ENCODE measurements around the gene MRPL27.

MRPL27 gene

GRCh38 chr17:50372222-50372757, 694 bp downstream of the MRPL27 start:
- peaks cover 50% of the 10 kb centered on the region for H3K36me3 Mint-ChIP-seq
- DNase-seq (ENCODE audit: low spot score in 2 of 2) = no peak
- H3K9me3 Mint-ChIP-seq = no peaks in the 10 kb centered on the region
- peak overlapping the region; percentile 97 for H3K4me3 Mint-ChIP-seq
- ATAC-seq = no peak
- peak overlapping the region; percentile 100 for H3K27ac Mint-ChIP-seq
- H3K4me1 Mint-ChIP-seq = peaks cover 28% of the 10 kb centered on the region

- H3K36me3 Mint-ChIP-seq = peaks cover 58% of the 10 kb centered on the region
- DNase-seq (ENCODE audit: low spot score in 2 of 2) (no peak), ATAC-seq (no peak)
- H3K9me3 Mint-ChIP-seq = no peaks in the 10 kb centered on the region
- peak overlapping the region; percentile 100 for H3K27ac Mint-ChIP-seq
- H3K4me3 Mint-ChIP-seq = peak overlapping the region; percentile 97
- peaks cover 28% of the 10 kb centered on the region for H3K4me1 Mint-ChIP-seq
These were observed 1.5 kb downstream of the MRPL27 start for GRCh38 chr17:50371526-50371925.

GRCh38 chr17:50370052-50370451, 2.9 kb downstream of the MRPL27 start:
- peaks cover 65% of the 10 kb centered on the region for H3K36me3 Mint-ChIP-seq
- ATAC-seq (no peak), DNase-seq (ENCODE audit: low spot score in 2 of 2) (no peak)
- peaks cover 35% of the 10 kb centered on the region for H3K4me1 Mint-ChIP-seq
- no peak overlapping the region for H3K4me3 Mint-ChIP-seq
- no peaks in the 10 kb centered on the region for H3K9me3 Mint-ChIP-seq
- no peak overlapping the region for H3K27ac Mint-ChIP-seq

- ATAC-seq (no peak), DNase-seq (ENCODE audit: low spot score in 2 of 2) (no peak)
- Mint-ChIP-seq H3K4me3 (no peak overlapping the region), H3K4me1 (peaks cover 21% of the 10 kb centered on the region), H3K36me3 (peaks cover 57% of the 10 kb centered on the region), H3K27ac (peak overlapping the region; percentile 59), H3K9me3 (no peaks in the 10 kb centered on the region)
These were observed 5.6 kb downstream of the MRPL27 start for GRCh38 chr17:50367401-50367800.

- Mint-ChIP-seq H3K36me3 (peaks cover 59% of the 10 kb centered on the region), H3K4me3 (no peak overlapping the region), H3K27ac (no peak overlapping the region), H3K9me3 (no peaks in the 10 kb centered on the region), H3K4me1 (peaks cover 16% of the 10 kb centered on the region)
- DNase-seq (ENCODE audit: low spot score in 2 of 2) (no peak), ATAC-seq (no peak)
These were observed 7.2 kb downstream of the MRPL27 start for GRCh38 chr17:50365649-50366393.

GRCh38 chr17:50365165-50365564, 7.8 kb downstream of the MRPL27 start:
- Mint-ChIP-seq H3K27ac (no peak overlapping the region), H3K36me3 (peaks cover 59% of the 10 kb centered on the region), H3K9me3 (no peaks in the 10 kb centered on the region), H3K4me3 (no peak overlapping the region), H3K4me1 (peaks cover 16% of the 10 kb centered on the region)
- DNase-seq (ENCODE audit: low spot score in 2 of 2) = no peak
- ATAC-seq = no peak

GRCh38 chr17:50364715-50365114, 8.3 kb downstream of the MRPL27 start:
- H3K36me3 Mint-ChIP-seq = peaks cover 58% of the 10 kb centered on the region
- no peak overlapping the region for H3K4me3 Mint-ChIP-seq
- H3K9me3 Mint-ChIP-seq = no peaks in the 10 kb centered on the region
- no peak overlapping the region for H3K27ac Mint-ChIP-seq
- peaks cover 16% of the 10 kb centered on the region for H3K4me1 Mint-ChIP-seq
- ATAC-seq (no peak), DNase-seq (ENCODE audit: low spot score in 2 of 2) (no peak)

- Mint-ChIP-seq H3K4me3 (no peak overlapping the region), H3K36me3 (peaks cover 55% of the 10 kb centered on the region), H3K9me3 (no peaks in the 10 kb centered on the region), H3K4me1 (peaks cover 20% of the 10 kb centered on the region), H3K27ac (no peak overlapping the region)
- DNase-seq (ENCODE audit: low spot score in 2 of 2) (no peak), ATAC-seq (no peak)
These were observed 8.9 kb downstream of the MRPL27 start for GRCh38 chr17:50364061-50364458.

- Mint-ChIP-seq H3K4me3 (no peak overlapping the region), H3K4me1 (peaks cover 21% of the 10 kb centered on the region), H3K27ac (no peak overlapping the region), H3K36me3 (peaks cover 55% of the 10 kb centered on the region), H3K9me3 (no peaks in the 10 kb centered on the region)
- DNase-seq (ENCODE audit: low spot score in 2 of 2) (peak in 1 of 2 donors; percentile 49), ATAC-seq (no peak)
These were observed 9.5 kb downstream of the MRPL27 start for GRCh38 chr17:50363217-50364060.

GRCh38 chr17:50362661-50363060, 10.3 kb downstream of the MRPL27 start:
- Mint-ChIP-seq H3K9me3 (no peaks in the 10 kb centered on the region), H3K36me3 (peaks cover 55% of the 10 kb centered on the region), H3K4me1 (peaks cover 21% of the 10 kb centered on the region), H3K27ac (no peak overlapping the region), H3K4me3 (no peak overlapping the region)
- no peak for ATAC-seq
- no peak for DNase-seq (ENCODE audit: low spot score in 2 of 2)

- DNase-seq (ENCODE audit: low spot score in 2 of 2) (peak; percentile 26 to 70), ATAC-seq (peak; percentile 82)
- Mint-ChIP-seq H3K27ac (peak overlapping the region; percentile 88), H3K36me3 (peaks cover 58% of the 10 kb centered on the region), H3K4me1 (peaks cover 21% of the 10 kb centered on the region), H3K4me3 (no peak overlapping the region), H3K9me3 (no peaks in the 10 kb centered on the region)
These were observed 11.2 kb downstream of the MRPL27 start for GRCh38 chr17:50361561-50362480.

- peaks cover 19% of the 10 kb centered on the region for H3K4me1 Mint-ChIP-seq
- no peak overlapping the region for H3K4me3 Mint-ChIP-seq
- DNase-seq (ENCODE audit: low spot score in 2 of 2) (no peak), ATAC-seq (no peak)
- H3K36me3 Mint-ChIP-seq = peaks cover 66% of the 10 kb centered on the region
- H3K9me3 Mint-ChIP-seq = no peaks in the 10 kb centered on the region
- peak overlapping the region; percentile 88 for H3K27ac Mint-ChIP-seq
These were observed 12.4 kb downstream of the MRPL27 start for GRCh38 chr17:50360486-50361115.

GRCh38 chr17:50359998-50360461, 13.0 kb downstream of the MRPL27 start:
- Mint-ChIP-seq H3K9me3 (no peaks in the 10 kb centered on the region), H3K4me1 (peaks cover 15% of the 10 kb centered on the region), H3K27ac (peak overlapping the region; percentile 88), H3K36me3 (peaks cover 66% of the 10 kb centered on the region), H3K4me3 (no peak overlapping the region)
- peak in 1 of 2 donors; percentile 49 for DNase-seq (ENCODE audit: low spot score in 2 of 2)
- no peak for ATAC-seq

- peaks cover 74% of the 10 kb centered on the region for H3K36me3 Mint-ChIP-seq
- H3K9me3 Mint-ChIP-seq = no peaks in the 10 kb centered on the region
- H3K4me3 Mint-ChIP-seq = no peak overlapping the region
- H3K4me1 Mint-ChIP-seq = peaks cover 15% of the 10 kb centered on the region
- H3K27ac Mint-ChIP-seq = peak overlapping the region; percentile 61
- no peak for DNase-seq (ENCODE audit: low spot score in 2 of 2)
- no peak for ATAC-seq
These were observed 13.8 kb downstream of the MRPL27 start for GRCh38 chr17:50359005-50359699.

Measured in stimulated activated effector memory CD8-positive, alpha-beta T cell treated with anti-CD3 and anti-CD28 coated beads, Interleukin-12 subunit alpha, Interleukin-12 subunit beta, amount 100 ng/mL, for 72 hours (primary cell).